Activated naive CD4-positive, alpha-beta T cell treated with anti-CD3 and anti-CD28 coated beads, Interleukin-2, amount 10 ng/mL, durations not matched to agents 7 days and 5 days (primary cell): Measurements from ENCODE around the gene RSPH1.

ENCODE experiments used
- CTCF ChIA-PET: fragments of 350-600 bp; sonication (Branson Sonifier 250); formaldehyde crosslinking; loops from one replicate; lab custom pipeline; 2021; ENCODE audit warnings: antibody characterized with exemption; lab: Charles Lee
- DNase-seq: peaks from one replicate; pipeline ENCODE4 v3.0.0-alpha.2; 2020
- H3K27ac Mint-ChIP-seq: one replicate; pipeline ENCODE4 v1.8.0; 2021; ENCODE audit warnings: mild to moderate bottlenecking, moderate library complexity, mixed read lengths
- H3K27me3 Mint-ChIP-seq: one replicate; pipeline ENCODE4 v1.8.0; 2021; ENCODE audit warnings: mild to moderate bottlenecking, mixed read lengths
- H3K36me3 Mint-ChIP-seq: one replicate; pipeline ENCODE4 v1.8.0; 2021; ENCODE audit warnings: mixed read lengths
- H3K4me1 Mint-ChIP-seq: one replicate; pipeline ENCODE4 v1.8.0; 2021; ENCODE audit warnings: mixed read lengths
- H3K4me3 Mint-ChIP-seq: one replicate; pipeline ENCODE4 v1.8.0; 2021; ENCODE audit warnings: mild to moderate bottlenecking, moderate library complexity, mixed read lengths
- H3K9me3 Mint-ChIP-seq: one replicate; pipeline ENCODE4 v1.8.0; 2021; ENCODE audit warnings: mixed read lengths

The RSPH1 gene

DNA sequence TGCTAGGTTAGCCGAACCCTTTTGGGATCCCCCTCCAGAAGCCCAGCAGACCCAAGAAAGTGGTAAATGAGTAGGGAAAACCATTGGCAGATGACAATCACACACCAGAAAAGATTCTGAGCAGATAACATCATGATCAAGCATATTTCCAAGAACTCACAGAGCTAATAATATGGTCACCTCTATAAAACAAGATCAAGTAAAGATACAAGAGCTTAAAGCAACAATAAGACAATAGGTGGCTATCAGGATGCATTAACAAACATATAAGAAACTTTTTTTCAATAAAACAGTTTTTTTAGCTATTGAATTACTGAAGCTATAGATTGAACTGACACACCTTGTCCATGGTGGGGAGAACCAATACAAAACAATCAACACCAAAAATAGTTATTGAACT is 63.3 kb downstream of the RSPH1 start:
- Mint-ChIP-seq H3K9me3 (peaks cover 7% of the 10 kb centered on the region), H3K36me3 (peaks cover 89% of the 10 kb centered on the region), H3K4me1 (peaks cover 20% of the 10 kb centered on the region), H3K27me3 (no peaks in the 10 kb centered on the region), H3K4me3 (no peak overlapping the region), H3K27ac (no peak overlapping the region)
- CTCF ChIA-PET, result interaction anchor here (1.0 kb wide), 1 partner anchor 51 kb away, joined by 3 read pairs; no protein-coding TSS in a partner anchor
- no peak for DNase-seq

- H3K27ac Mint-ChIP-seq, result no peak overlapping the region
- H3K27me3 Mint-ChIP-seq, result no peaks in the 10 kb centered on the region
Measured at GRCh38 chr21:42431196-42431595, 64.8 kb downstream of the RSPH1 start.

GRCh38 chr21:42430521-42430920 is 65.5 kb downstream of the RSPH1 start:
- peaks cover 37% of the 10 kb centered on the region for H3K4me1 Mint-ChIP-seq
- H3K36me3 Mint-ChIP-seq, result peaks cover 89% of the 10 kb centered on the region
- H3K27me3 Mint-ChIP-seq, result no peaks in the 10 kb centered on the region
- H3K27ac Mint-ChIP-seq, result no peak overlapping the region
- CTCF ChIA-PET, result interaction anchor here (0.6 kb wide), 1 partner anchor 392 kb away, joined by 4 read pairs; no protein-coding TSS in a partner anchor
- H3K4me3 Mint-ChIP-seq, result no peak overlapping the region
- no peak for DNase-seq
- peaks cover 7% of the 10 kb centered on the region for H3K9me3 Mint-ChIP-seq

More at GRCh38 chr21:42431196-42431595, 64.8 kb downstream of the RSPH1 start:
- Mint-ChIP-seq H3K4me1 (peaks cover 31% of the 10 kb centered on the region), H3K4me3 (no peak overlapping the region), H3K36me3 (peaks cover 91% of the 10 kb centered on the region), H3K9me3 (peaks cover 7% of the 10 kb centered on the region)
- DNase-seq, result no peak
- CTCF ChIA-PET, result no interaction called here

GRCh38 chr21:42429856-42430255 is 66.2 kb downstream of the RSPH1 start:
- H3K9me3 Mint-ChIP-seq, result peaks cover 7% of the 10 kb centered on the region
- H3K27ac Mint-ChIP-seq, result no peak overlapping the region
- CTCF ChIA-PET, result interaction anchor here (0.6 kb wide), 1 partner anchor 393 kb away, joined by 4 read pairs; no protein-coding TSS in a partner anchor
- peaks cover 38% of the 10 kb centered on the region for H3K4me1 Mint-ChIP-seq
- H3K36me3 Mint-ChIP-seq, result peaks cover 87% of the 10 kb centered on the region
- DNase-seq, result no peak
- no peak overlapping the region for H3K4me3 Mint-ChIP-seq
- no peaks in the 10 kb centered on the region for H3K27me3 Mint-ChIP-seq

- H3K9me3 Mint-ChIP-seq, result peaks cover 7% of the 10 kb centered on the region
- H3K36me3 Mint-ChIP-seq, result peaks cover 84% of the 10 kb centered on the region
- no peaks in the 10 kb centered on the region for H3K27me3 Mint-ChIP-seq
- H3K27ac Mint-ChIP-seq, result no peak overlapping the region
- peaks cover 38% of the 10 kb centered on the region for H3K4me1 Mint-ChIP-seq
- no peak overlapping the region for H3K4me3 Mint-ChIP-seq
- CTCF ChIA-PET, result interaction anchor here (1.0 kb wide), 1 partner anchor 90 kb away, joined by 3 read pairs; no protein-coding TSS in a partner anchor
- no peak for DNase-seq
Measured at GRCh38 chr21:42429021-42429420, 67.0 kb downstream of the RSPH1 start.

DNA sequence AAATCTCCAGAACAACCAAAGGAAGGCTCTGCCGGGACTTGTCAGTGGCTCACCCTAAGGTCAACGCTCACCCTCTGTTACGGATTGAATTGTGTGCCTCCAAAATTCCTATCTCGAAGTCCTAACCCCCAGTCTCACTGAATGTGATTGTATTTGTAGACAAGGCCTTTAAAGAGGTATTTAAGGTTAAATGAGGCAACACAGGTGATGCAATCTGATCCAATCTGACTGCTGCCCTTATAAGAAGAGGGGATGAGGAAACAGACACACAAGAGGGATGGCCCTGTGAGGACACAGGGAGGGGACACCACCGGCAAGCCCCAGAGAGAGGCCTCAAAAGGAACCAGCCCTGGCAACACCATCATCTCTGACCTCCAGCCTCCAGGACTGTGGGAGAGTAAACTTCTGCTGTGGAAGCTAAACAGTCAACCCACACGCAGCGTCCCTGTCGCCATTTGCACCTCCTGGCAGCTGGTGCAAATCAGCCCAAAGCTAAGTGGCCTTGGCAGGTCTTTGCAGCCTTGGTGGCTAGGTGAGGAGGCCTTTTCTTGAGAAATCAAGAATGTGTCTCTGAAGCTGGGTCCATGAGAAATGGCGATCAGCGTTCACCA is 68.1 kb downstream of the RSPH1 start:
- CTCF ChIA-PET, result interaction anchor here (0.5 kb wide), 1 partner anchor 94 kb away, joined by 3 read pairs; no protein-coding TSS in a partner anchor
- peaks cover 84% of the 10 kb centered on the region for H3K36me3 Mint-ChIP-seq
- H3K27me3 Mint-ChIP-seq, result no peaks in the 10 kb centered on the region
- H3K27ac Mint-ChIP-seq, result no peak overlapping the region
- H3K4me3 Mint-ChIP-seq, result no peak overlapping the region
- DNase-seq, result no peak
- peaks cover 7% of the 10 kb centered on the region for H3K9me3 Mint-ChIP-seq
- peaks cover 46% of the 10 kb centered on the region for H3K4me1 Mint-ChIP-seq

DNA sequence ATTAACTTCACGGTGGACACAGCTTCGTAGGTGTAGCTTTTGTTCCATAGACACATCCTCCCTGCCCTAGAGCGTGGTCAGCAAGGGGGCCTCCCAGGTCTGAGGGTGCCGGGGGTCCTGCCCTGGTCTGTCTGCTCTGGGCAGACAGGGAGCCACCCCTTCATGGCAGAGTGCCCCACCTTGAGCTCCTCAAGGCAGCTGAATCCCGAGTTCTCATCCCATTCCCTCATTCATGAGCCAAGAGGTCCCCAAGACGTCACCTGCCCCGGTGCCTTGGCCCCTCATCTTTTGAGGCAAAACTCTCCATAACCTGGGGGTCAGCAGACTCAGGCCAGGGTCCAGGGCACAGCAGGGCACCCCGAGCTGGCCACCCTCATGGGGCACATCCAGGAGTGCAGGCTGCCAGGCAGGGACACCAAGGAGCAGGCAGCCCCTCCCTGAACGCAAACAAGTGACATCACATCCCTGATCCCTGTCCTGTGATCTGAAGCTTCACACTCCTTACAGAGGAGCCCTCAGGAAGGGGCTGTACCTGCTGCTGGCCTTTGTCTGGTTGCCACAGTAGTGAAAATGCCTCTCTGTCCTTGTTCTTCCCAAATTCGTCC is 69.0 kb downstream of the RSPH1 start:
- Mint-ChIP-seq H3K27me3 (no peaks in the 10 kb centered on the region), H3K4me3 (no peak overlapping the region), H3K9me3 (no peaks in the 10 kb centered on the region), H3K36me3 (peaks cover 84% of the 10 kb centered on the region), H3K4me1 (peaks cover 55% of the 10 kb centered on the region), H3K27ac (no peak overlapping the region)
- no peak for DNase-seq
- CTCF ChIA-PET, result interaction anchor here (2.8 kb wide), 1 partner anchor 89 kb away, joined by 13 read pairs; no protein-coding TSS in a partner anchor

GRCh38 chr21:42426424-42426823 is 69.6 kb downstream of the RSPH1 start:
- peaks cover 84% of the 10 kb centered on the region for H3K36me3 Mint-ChIP-seq
- peak; percentile 5 for DNase-seq
- H3K9me3 Mint-ChIP-seq, result no peaks in the 10 kb centered on the region
- no peak overlapping the region for H3K4me3 Mint-ChIP-seq
- H3K27me3 Mint-ChIP-seq, result no peaks in the 10 kb centered on the region
- peak overlapping the region; percentile 8 for H3K27ac Mint-ChIP-seq
- CTCF ChIA-PET, result interaction anchor here (2.8 kb wide), 1 partner anchor 89 kb away, joined by 13 read pairs; no protein-coding TSS in a partner anchor
- peaks cover 60% of the 10 kb centered on the region for H3K4me1 Mint-ChIP-seq

- H3K27ac Mint-ChIP-seq, result peak overlapping the region; percentile 91
- peak; percentile 25 for DNase-seq
- H3K9me3 Mint-ChIP-seq, result peaks cover 2% of the 10 kb centered on the region
- H3K4me1 Mint-ChIP-seq, result peaks cover 69% of the 10 kb centered on the region
- H3K4me3 Mint-ChIP-seq, result peak overlapping the region; percentile 55
- peaks cover 85% of the 10 kb centered on the region for H3K36me3 Mint-ChIP-seq
- CTCF ChIA-PET, result interaction anchor here (1.0 to 3.2 kb wide), 5 partner anchors 19 to 280 kb away, joined by 3 to 18 read pairs (median 9); partner anchors contain the start of gene UBASH3A
- H3K27me3 Mint-ChIP-seq, result no peaks in the 10 kb centered on the region
Measured at GRCh38 chr21:42425591-42425990, 70.4 kb downstream of the RSPH1 start.

DNA sequence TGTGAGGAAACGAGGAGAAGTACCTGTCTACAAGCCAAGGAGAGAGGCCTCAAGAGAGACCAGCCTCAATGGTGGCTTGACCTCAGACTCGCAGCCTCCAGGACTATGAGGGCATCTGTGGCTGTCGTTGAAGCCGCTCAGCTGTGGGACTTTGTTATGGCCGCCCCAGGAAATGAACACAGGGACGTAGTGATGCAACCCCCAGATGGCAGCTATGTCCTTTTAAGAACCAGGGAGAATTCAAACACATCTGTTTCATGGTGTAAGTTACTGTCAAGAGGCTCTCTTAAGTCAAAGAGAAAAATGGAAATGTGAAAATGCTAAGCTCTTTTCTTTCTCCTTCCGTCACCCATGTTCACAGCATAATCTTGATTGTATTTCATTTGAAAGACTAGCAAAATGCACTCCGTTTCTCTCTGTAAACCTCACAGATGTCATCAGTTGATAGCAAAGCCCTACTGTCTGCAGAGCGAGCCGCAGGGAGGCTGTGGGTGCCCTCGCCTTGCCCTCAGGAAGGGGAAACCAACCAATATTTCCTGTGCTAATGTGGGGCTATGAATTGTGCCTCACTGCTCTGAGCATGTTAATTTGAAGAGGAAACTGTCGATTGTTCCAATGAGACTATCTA is 71.0 kb downstream of the RSPH1 start:
- DNase-seq, result peak; percentile 84
- Mint-ChIP-seq H3K9me3 (peaks cover 2% of the 10 kb centered on the region), H3K4me3 (peak overlapping the region; percentile 55), H3K36me3 (peaks cover 84% of the 10 kb centered on the region), H3K27ac (peak overlapping the region; percentile 91), H3K4me1 (peaks cover 73% of the 10 kb centered on the region), H3K27me3 (no peaks in the 10 kb centered on the region)
- CTCF ChIA-PET, result interaction anchor here (1.0 to 3.2 kb wide), 5 partner anchors 20 to 280 kb away, joined by 3 to 18 read pairs (median 9); partner anchors contain the start of gene UBASH3A

DNA sequence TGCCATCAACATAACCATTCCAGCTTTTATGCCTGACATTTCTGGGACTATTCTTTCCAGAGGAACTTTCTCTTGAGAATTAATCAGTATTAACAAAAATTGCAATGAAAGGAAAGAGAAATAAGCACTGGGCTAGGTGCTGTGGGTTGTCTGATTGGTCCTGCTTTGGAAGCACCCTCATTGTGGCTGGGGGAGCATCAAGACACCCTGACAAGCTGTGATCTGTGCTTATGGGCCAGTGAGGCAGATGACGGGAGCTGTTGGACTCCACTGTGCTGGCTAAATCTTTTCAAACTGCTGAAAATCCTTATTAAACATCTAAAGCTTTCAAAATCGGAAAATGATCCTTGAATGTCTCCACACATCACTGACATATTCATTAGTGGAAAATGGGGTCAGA is 72.3 kb downstream of the RSPH1 start:
- H3K9me3 Mint-ChIP-seq, result peaks cover 8% of the 10 kb centered on the region
- peak; percentile 10 for DNase-seq
- H3K4me3 Mint-ChIP-seq, result peak overlapping the region; percentile 33
- CTCF ChIA-PET, result interaction anchor here (0.8 to 3.2 kb wide), 6 partner anchors 19 to 260 kb away, joined by 3 to 18 read pairs (median 4); no protein-coding TSS in a partner anchor
- peak overlapping the region; percentile 91 for H3K27ac Mint-ChIP-seq
- H3K27me3 Mint-ChIP-seq, result no peaks in the 10 kb centered on the region
- peaks cover 84% of the 10 kb centered on the region for H3K36me3 Mint-ChIP-seq
- H3K4me1 Mint-ChIP-seq, result peaks cover 86% of the 10 kb centered on the region

- Mint-ChIP-seq H3K27ac (peak overlapping the region; percentile 91), H3K9me3 (peaks cover 8% of the 10 kb centered on the region), H3K4me1 (peaks cover 89% of the 10 kb centered on the region), H3K4me3 (peak overlapping the region; percentile 33), H3K27me3 (no peaks in the 10 kb centered on the region), H3K36me3 (peaks cover 87% of the 10 kb centered on the region)
- CTCF ChIA-PET, result interaction anchor here (0.6 to 3.2 kb wide), 7 partner anchors 18 to 259 kb away, joined by 3 to 18 read pairs (median 3); no protein-coding TSS in a partner anchor
- DNase-seq, result peak; percentile 71
Measured at GRCh38 chr21:42423197-42423675, 72.8 kb downstream of the RSPH1 start.
